ENCODE results near the gene TH. TPM values are rescaled to one million over a fixed set of nuclear protein-coding genes. Genes with fewer than 3 reads are reported as not detected.
A peak's percentile ranks its signal among the peaks of the same experiment; 100 is the strongest.

TH gene
- total and polyA plus RNA-seq, 2 of the 4 experiments (the other 2 are of a cell fraction), result 0.10 TPM; not detected in 1

DNA sequence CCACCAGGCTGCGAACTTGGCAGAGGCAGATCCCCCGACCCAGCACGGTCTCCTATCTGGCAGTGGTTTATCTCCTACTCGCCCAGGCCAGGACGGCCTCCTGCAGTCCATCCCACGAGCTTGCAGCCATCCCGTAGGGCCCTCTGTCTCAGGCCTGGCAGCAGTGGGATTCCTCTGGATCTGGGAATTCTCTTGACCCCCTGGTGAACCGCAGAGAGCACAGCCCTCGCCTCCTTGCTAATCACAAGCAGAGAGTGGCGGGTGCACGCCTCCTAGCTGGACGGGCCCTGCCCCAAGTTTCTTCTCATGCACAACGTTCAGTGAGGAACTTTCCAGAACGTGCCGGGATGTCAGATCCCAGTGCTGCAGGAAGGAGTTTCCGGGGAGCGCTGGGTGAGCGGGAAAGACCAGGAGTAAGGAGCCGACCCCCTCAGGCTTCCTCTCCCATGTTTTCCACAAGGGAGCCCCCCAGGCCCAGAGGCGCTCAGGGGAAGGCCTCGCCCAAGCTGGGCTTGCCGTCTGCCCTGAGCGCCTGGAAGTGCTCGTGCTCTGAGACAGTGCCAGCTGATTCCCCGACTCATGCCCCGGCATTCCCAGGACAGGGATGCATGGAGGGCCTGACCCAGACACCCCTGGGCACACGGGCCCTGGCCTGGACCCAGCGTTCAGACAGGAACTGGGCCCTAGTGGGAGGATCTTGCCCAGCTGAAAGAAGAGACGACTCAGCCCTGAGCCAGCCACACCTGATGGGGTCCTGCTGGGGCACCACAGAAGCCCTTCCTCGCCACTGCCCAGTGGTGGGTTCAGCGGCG lies 57.0 kb downstream of the TH start:
- no peak overlapping the region for H4K8ac ChIP-seq (ENCODE audit: low read depth in 2 of 2, low read length in 2 of 2)
- in situ Hi-C loops (cut with MboI; ENCODE audit: low sequenced_read_pairs), result no loop called here
- H3K4ac ChIP-seq (ENCODE audit: low read depth, low read length), result no peak overlapping the region
- ATAC-seq (ENCODE audit: low read depth) (no peak), DNase-seq (no peak)
- H2BK20ac ChIP-seq (ENCODE audit: low read depth, low read length), result no peak overlapping the region
- H3K4me3 ChIP-seq (ENCODE audit: insufficient read depth, low read depth, low read length), result no peak overlapping the region
- dilution Hi-C loops (cut with HindIII; ENCODE audit: low sequenced_read_pairs, unreplicated experiment), result no loop called here
- no peak overlapping the region for H2BK15ac ChIP-seq (ENCODE audit: low read depth, low read length)
- H3K4me2 ChIP-seq (ENCODE audit: low read depth, low read length), result no peak overlapping the region
- peak overlapping the region; percentile 33 for H2AFZ ChIP-seq (replicated peaks; ENCODE audit: low read length, poor library complexity)
- H4K5ac ChIP-seq (ENCODE audit: low read depth, low read length), result no peak overlapping the region
- peaks cover 14% of the 10 kb centered on the region for H3K9me3 ChIP-seq (ENCODE audit: control insufficient read depth, insufficient read depth, low read length)
- no peaks in the 10 kb centered on the region for H3K36me3 ChIP-seq (ENCODE audit: control insufficient read depth, insufficient read depth, low read length)
- ChIA-PET CTCF (no interaction called here), POLR2A (ENCODE audit: unreplicated experiment) (no interaction called here)
- no peak overlapping the region for H2AK9ac ChIP-seq (replicated peaks; ENCODE audit: low read depth, low read length, poor library complexity)
- no peak overlapping the region for H3K18ac ChIP-seq (ENCODE audit: low read depth, low read length)
- H3K27me3 ChIP-seq (ENCODE audit: control insufficient read depth, insufficient read depth, low read length), result peaks cover 20% of the 10 kb centered on the region
- WGBS, 2 experiments (ENCODE audit: extremely low coverage in 2 of 2, insufficient read length in 1 of 2), result 66% methylated on average over 8 of the region's 32 CpGs; no CpG with 5 or more reads in 1 of the 2 experiments
- H2BK120ac ChIP-seq (ENCODE audit: low read depth, low read length), result no peak overlapping the region
- no peaks in the 10 kb centered on the region for H3K9me1 ChIP-seq (ENCODE audit: insufficient read depth, low read length)
- no peak overlapping the region for H3K14ac ChIP-seq (replicated peaks; ENCODE audit: low read depth, low read length)
- H4K20me1 ChIP-seq (ENCODE audit: insufficient read depth, low read length), result no peaks in the 10 kb centered on the region
- no peaks in the 10 kb centered on the region; the same call in 1 of the 2 replicates for H3K4me1 ChIP-seq (ENCODE audit: control insufficient read depth, insufficient read depth, low read length)
- no peak overlapping the region for H2BK5ac ChIP-seq (ENCODE audit: low read depth, low read length, poor library complexity, severe bottlenecking)
- H3K9ac ChIP-seq (ENCODE audit: low read depth, low read length), result no peak overlapping the region
- no TSS peak for BruUV-seq (replicated peaks)
- intact Hi-C loops (cut with micrococcal nuclease), result no loop called here
- H2AK5ac ChIP-seq (ENCODE audit: low read depth, low read length), result no peak overlapping the region
- no peak overlapping the region for H3K23ac ChIP-seq (ENCODE audit: low read depth, low read length)
- H3K56ac ChIP-seq (ENCODE audit: extremely low read depth, insufficient read depth, low read length), result no peak overlapping the region
- no peak overlapping the region for H4K91ac ChIP-seq (ENCODE audit: insufficient read depth, low read depth, low read length)
- no peaks in the 10 kb centered on the region for H3K79me1 ChIP-seq (ENCODE audit: low read depth in 1 of 2, low read length in 2 of 2)
- H3K27ac ChIP-seq (ENCODE audit: insufficient read depth, low read length), result no peak overlapping the region
- no peak for TF ChIP-seq RFX5 (IDR thresholded peaks at IDR 0.05; ENCODE audit: low read depth, low read length)
- TF ChIP-seq RAD21 (IDR thresholded peaks at IDR 0.05; ENCODE audit: low read length), result no peak
- no peak for TF ChIP-seq SMC3 (IDR thresholded peaks at IDR 0.05; ENCODE audit: low read depth, low read length)
- no peak for TF ChIP-seq MXI1 (IDR thresholded peaks at IDR 0.05; ENCODE audit: borderline replicate concordance, low read depth, low read length)
- TF ChIP-seq NFE2L2 (IDR thresholded peaks at IDR 0.05; ENCODE audit: low read depth, low read length), result no peak
- TF ChIP-seq BHLHE40 (IDR thresholded peaks at IDR 0.05; ENCODE audit: low read depth, low read length), result no peak
- TF ChIP-seq FOS (IDR thresholded peaks at IDR 0.05; ENCODE audit: low read depth, low read length), result no peak
- TF ChIP-seq, protein P1, sequence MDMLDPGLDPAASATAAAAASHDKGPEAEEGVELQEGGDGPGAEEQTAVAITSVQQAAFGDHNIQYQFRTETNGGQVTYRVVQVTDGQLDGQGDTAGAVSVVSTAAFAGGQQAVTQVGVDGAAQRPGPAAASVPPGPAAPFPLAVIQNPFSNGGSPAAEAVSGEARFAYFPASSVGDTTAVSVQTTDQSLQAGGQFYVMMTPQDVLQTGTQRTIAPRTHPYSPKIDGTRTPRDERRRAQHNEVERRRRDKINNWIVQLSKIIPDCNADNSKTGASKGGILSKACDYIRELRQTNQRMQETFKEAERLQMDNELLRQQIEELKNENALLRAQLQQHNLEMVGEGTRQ (IDR thresholded peaks at IDR 0.05; ENCODE audit: low read depth, low read length), result no peak
- TF ChIP-seq MAFK (IDR thresholded peaks at IDR 0.05; ENCODE audit: low read depth, low read length), result no peak

Small RNAs within 50 kb of the gene (microRNA-seq; reads per million reads assigned to microRNA genes)
- gene MIR4686 (ENCODE audit: insufficient read depth in 1 of 2, insufficient read length in 1 of 2, unreplicated experiment in 1 of 2) (0 reads per million in 2 experiments), gene MIR483 (ENCODE audit: insufficient read depth in 1 of 2, insufficient read length in 1 of 2, unreplicated experiment in 1 of 2) (12.1 to 238 reads per million in 2 experiments)

Small RNAs within 50 kb of the gene (small RNA-seq; reads per million reads assigned to genes)
- gene MIR4686 (0 reads per million in 5 experiments), gene MIR483 (0 to 3.5 (median 0) reads per million in 5 experiments)

Other genes with a start within 250 kb of the TH start
- gene MRPL23, start 224.5 kb downstream of the TH start, total RNA-seq (2012; rRNA removed), result 114 and 133 TPM in 2 replicates
- gene MRPL23, start 224.5 kb downstream of the TH start, polyA plus RNA-seq (2012; rRNA removed), result 68.4 and 93.0 TPM in 2 replicates
- not detected in 2 replicates for gene H19, start 174.0 kb downstream of the TH start, total RNA-seq (2012; rRNA removed)
- 0.23 and 0.41 TPM in 2 replicates for gene H19, start 174.0 kb downstream of the TH start, polyA plus RNA-seq (2012; rRNA removed)
- gene IGF2, start 32.4 kb downstream of the TH start, total RNA-seq (2012; rRNA removed), result 2.3 and 5.0 TPM in 2 replicates
- 17.5 and 21.8 TPM in 2 replicates for gene IGF2, start 32.4 kb downstream of the TH start, polyA plus RNA-seq (2012; rRNA removed)
- gene INS, start 10.6 kb downstream of the TH start, total RNA-seq (2012; rRNA removed), result not detected in 2 replicates
- gene INS, start 10.6 kb downstream of the TH start, polyA plus RNA-seq (2012; rRNA removed), result not detected in 2 replicates
- gene ASCL2, start 98.8 kb upstream of the TH start, total RNA-seq (2012; rRNA removed), result not detected in 2 replicates
- gene ASCL2, start 98.8 kb upstream of the TH start, polyA plus RNA-seq (2012; rRNA removed), result not detected in 2 replicates
- gene C11orf21, start 130.1 kb upstream of the TH start, total RNA-seq (2012; rRNA removed), result not detected in 2 replicates
- not detected in 2 replicates for gene C11orf21, start 130.1 kb upstream of the TH start, polyA plus RNA-seq (2012; rRNA removed)
- gene TSPAN32, start 130.2 kb upstream of the TH start, total RNA-seq (2012; rRNA removed), result not detected in 2 replicates
- gene TSPAN32, start 130.2 kb upstream of the TH start, polyA plus RNA-seq (2012; rRNA removed), result 0.07 TPM in 1 of 2 replicates, not detected in the other
- 119 and 159 TPM in 2 replicates for gene CD81, start 205.5 kb upstream of the TH start, total RNA-seq (2012; rRNA removed)
- 566 and 689 TPM in 2 replicates for gene CD81, start 205.5 kb upstream of the TH start, polyA plus RNA-seq (2012; rRNA removed)
- 40.0 and 45.3 TPM in 2 replicates for gene TSSC4, start 228.9 kb upstream of the TH start, total RNA-seq (2012; rRNA removed)
- gene TSSC4, start 228.9 kb upstream of the TH start, polyA plus RNA-seq (2012; rRNA removed), result 34.9 and 43.2 TPM in 2 replicates